ENCODE data around the gene HACD4. TPM values are rescaled to one million over a fixed set of nuclear protein-coding genes. Genes with fewer than 3 reads are reported as not detected.

Gene HACD4
- total RNA-seq, 2 donors from 2014 or later, result 0.99 to 1.8 TPM

GRCh38 chr9:21075484-21075883 is 44.0 kb upstream of the HACD4 start:
- no peak for ATAC-seq
- H3K9me3 ChIP-seq, result no peaks in the 10 kb centered on the region
- TF ChIP-seq POLR2A (IDR thresholded peaks at IDR 0.05) (no peak), CTCF (IDR thresholded peaks at IDR 0.05) (no peak)
- no peaks in the 10 kb centered on the region for H3K27me3 ChIP-seq
- no peaks in the 10 kb centered on the region for H3K36me3 ChIP-seq (replicated peaks in 1 of 2; ENCODE audit: insufficient read depth in 1 of 2, low read depth in 2 of 2)
- WGBS, 2 donors, result 42 to 47% methylated on average over 3 of the region's 3 CpGs
- H3K4me3 ChIP-seq, result no peak overlapping the region
- DNase-seq, result no peak
- no peaks in the 10 kb centered on the region for H3K4me1 ChIP-seq
- intact Hi-C loops (cut with DNase I), result no loop called here
- no peak overlapping the region for H3K27ac ChIP-seq

GRCh38 chr9:21070906-21071305 is 39.5 kb upstream of the HACD4 start:
- Histone ChIP-seq H3K4me1 (peaks cover 5% of the 10 kb centered on the region), H3K4me3 (no peak overlapping the region), H3K27me3 (no peaks in the 10 kb centered on the region), H3K9me3 (no peaks in the 10 kb centered on the region), H3K36me3 (replicated peaks in 1 of 2; ENCODE audit: insufficient read depth in 1 of 2, low read depth in 2 of 2) (no peaks in the 10 kb centered on the region), H3K27ac (no peak overlapping the region)
- ATAC-seq, result no peak
- DNase-seq, result no peak
- TF ChIP-seq POLR2A (IDR thresholded peaks at IDR 0.05) (no peak), CTCF (IDR thresholded peaks at IDR 0.05) (no peak)
- intact Hi-C loops (cut with DNase I), result no loop called here

DNA sequence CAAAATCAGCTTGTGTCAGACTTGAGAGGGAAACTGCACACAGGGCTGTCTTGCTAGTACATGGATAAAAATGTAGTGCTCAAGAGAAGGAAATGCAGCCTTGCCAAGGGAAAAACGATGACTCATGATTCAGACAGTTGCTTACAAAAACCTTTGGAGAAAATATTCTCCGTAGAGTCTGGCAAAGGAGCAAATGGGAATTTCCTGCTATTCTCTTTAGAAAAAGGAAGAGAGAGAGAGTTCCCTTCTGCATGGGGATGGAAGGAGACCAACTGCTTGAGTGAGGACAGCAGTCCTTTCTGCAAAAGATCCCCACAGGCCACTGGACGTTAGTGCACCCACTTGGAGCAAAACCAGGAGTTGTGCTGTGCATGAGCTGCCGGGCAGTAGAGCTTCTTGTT is 38.7 kb upstream of the HACD4 start:
- no peaks in the 10 kb centered on the region for H3K27me3 ChIP-seq
- TF ChIP-seq POLR2A (IDR thresholded peaks at IDR 0.05), result no peak
- peak in 2 of 7 experiments; percentile 20 to 29 for TF ChIP-seq CTCF (IDR thresholded peaks at IDR 0.05)
- WGBS, 2 donors, result 28 to 41% methylated on average over 4 of the region's 4 CpGs
- H3K4me1 ChIP-seq, result peaks cover 5% of the 10 kb centered on the region
- ATAC-seq (peak; percentile 84), DNase-seq (peak; percentile 12 to 57 (median 24))
- H3K27ac ChIP-seq, result peak overlapping the region in 1 of 4 donors; percentile 45
- intact Hi-C loops (cut with DNase I), result no loop called here
- no peak overlapping the region for H3K4me3 ChIP-seq
- no peaks in the 10 kb centered on the region for H3K9me3 ChIP-seq
- H3K36me3 ChIP-seq (replicated peaks in 1 of 2; ENCODE audit: insufficient read depth in 1 of 2, low read depth in 2 of 2), result no peaks in the 10 kb centered on the region

DNA sequence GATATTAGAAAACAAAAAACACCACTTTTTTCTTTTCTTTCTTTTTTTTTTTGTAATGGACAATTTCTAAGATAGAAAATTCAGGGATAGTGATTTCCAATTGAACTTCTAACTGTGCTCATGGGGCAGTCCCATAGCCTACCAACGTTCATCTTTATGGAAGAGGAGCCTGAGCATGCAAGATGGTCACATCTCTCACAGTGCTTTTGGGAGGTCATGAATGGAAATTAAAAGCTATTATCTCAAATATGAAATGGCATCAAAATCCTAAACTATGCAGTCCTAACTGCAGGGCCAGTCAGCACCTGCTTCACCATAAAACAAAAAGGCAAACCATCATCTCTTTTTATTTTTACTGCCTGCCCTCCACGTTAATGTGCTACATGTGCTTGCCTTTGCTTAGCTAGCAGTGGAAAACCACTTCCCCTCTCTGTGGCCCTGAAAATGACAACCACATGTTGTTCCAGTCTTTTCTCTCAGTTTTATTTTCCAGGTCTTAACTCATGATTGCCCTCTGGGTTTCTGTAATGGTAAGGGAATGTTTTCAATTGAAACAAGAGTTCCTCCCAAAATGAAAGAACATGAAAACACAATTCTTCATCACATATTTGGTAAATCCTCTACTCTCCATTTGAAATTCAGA is 29.6 kb upstream of the HACD4 start:
- ATAC-seq, result no peak
- TF ChIP-seq POLR2A (IDR thresholded peaks at IDR 0.05), result no peak
- no peak for TF ChIP-seq CTCF (IDR thresholded peaks at IDR 0.05)
- Histone ChIP-seq H3K4me1 (no peaks in the 10 kb centered on the region), H3K36me3 (replicated peaks in 1 of 2; ENCODE audit: insufficient read depth in 1 of 2, low read depth in 2 of 2) (no peaks in the 10 kb centered on the region), H3K9me3 (no peaks in the 10 kb centered on the region), H3K27ac (no peak overlapping the region), H3K27me3 (no peaks in the 10 kb centered on the region), H3K4me3 (no peak overlapping the region)
- intact Hi-C loops (cut with DNase I), result no loop called here
- WGBS, 2 donors, result 46 to 59% methylated on average over 2 of the region's 2 CpGs
- no peak for DNase-seq

DNA sequence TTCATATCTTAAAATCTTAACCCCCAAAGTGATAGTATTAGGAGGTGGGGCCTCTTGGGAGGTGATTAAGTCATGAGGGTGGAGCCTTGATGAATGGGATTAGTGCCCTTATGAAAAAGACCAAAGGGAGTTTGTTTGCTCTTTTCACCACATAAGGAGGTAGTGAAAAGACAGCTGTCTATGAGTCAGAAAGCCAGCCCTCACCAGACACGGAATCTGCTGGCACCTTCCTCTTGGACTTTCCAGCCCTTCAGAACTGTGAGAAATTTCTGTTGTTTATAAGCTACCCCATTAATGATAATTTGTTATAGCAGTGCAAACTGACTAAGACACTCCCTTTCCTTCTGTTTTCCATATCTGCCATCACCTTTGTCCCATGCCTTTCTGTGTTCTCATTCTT is 25.5 kb upstream of the HACD4 start:
- H3K27ac ChIP-seq, result no peak overlapping the region
- WGBS, 2 donors, result 36 to 53% methylated on average over 1 of the region's 1 CpG
- H3K27me3 ChIP-seq, result no peaks in the 10 kb centered on the region
- DNase-seq, result no peak
- no peaks in the 10 kb centered on the region for H3K9me3 ChIP-seq
- intact Hi-C loops (cut with DNase I), result no loop called here
- no peaks in the 10 kb centered on the region for H3K4me1 ChIP-seq
- TF ChIP-seq CTCF (IDR thresholded peaks at IDR 0.05) (no peak), POLR2A (IDR thresholded peaks at IDR 0.05) (no peak)
- H3K4me3 ChIP-seq, result no peak overlapping the region
- no peaks in the 10 kb centered on the region for H3K36me3 ChIP-seq (replicated peaks in 1 of 2; ENCODE audit: insufficient read depth in 1 of 2, low read depth in 2 of 2)
- ATAC-seq, result no peak

Data from body of pancreas (tissue), 4 donors.